Hematopoietic multipotent progenitor cell treated with erythropoietin and hydrocortisone succinate and interleukin-3 and kit ligand, for 6 days (in vitro differentiated cells): ENCODE data around the gene CAPZA3.
"Not testable (repeated sequence)": the region's sequence is repeated elsewhere in the genome, so short reads cannot be mapped to it uniquely, and the experiment has no call there.

Experiments used
- DNase-seq: peaks from one replicate; pipeline ENCODE4 v3.0.0-alpha.2; 2015

CAPZA3 gene

GRCh38 chr12:18754124-18754707 lies 16.3 kb downstream of the CAPZA3 start:
- DNase-seq: no peak

GRCh38 chr12:18755341-18755740 lies 17.4 kb downstream of the CAPZA3 start:
- DNase-seq: peak; percentile 71

- DNase-seq: not testable (repeated sequence)
Measured at GRCh38 chr12:18766479-18766878, 28.6 kb downstream of the CAPZA3 start.

GRCh38 chr12:18782827-18783226 lies 44.9 kb downstream of the CAPZA3 start:
- no peak for DNase-seq

- not testable (repeated sequence) for DNase-seq
Measured at GRCh38 chr12:18785465-18785864, 47.5 kb downstream of the CAPZA3 start.
